GM12872 (cell line): ENCODE data around the gene ZNF154.

Experiments
- CTCF ChIP-seq: IDR thresholded peaks from 3 replicates; pipeline ENCODE4 v1.5.1; 2011; ENCODE audit warnings: low read depth, mild to moderate bottlenecking, low read length, moderate library complexity; ENCODE audit not compliant: insufficient read depth

The ZNF154 gene

DNA sequence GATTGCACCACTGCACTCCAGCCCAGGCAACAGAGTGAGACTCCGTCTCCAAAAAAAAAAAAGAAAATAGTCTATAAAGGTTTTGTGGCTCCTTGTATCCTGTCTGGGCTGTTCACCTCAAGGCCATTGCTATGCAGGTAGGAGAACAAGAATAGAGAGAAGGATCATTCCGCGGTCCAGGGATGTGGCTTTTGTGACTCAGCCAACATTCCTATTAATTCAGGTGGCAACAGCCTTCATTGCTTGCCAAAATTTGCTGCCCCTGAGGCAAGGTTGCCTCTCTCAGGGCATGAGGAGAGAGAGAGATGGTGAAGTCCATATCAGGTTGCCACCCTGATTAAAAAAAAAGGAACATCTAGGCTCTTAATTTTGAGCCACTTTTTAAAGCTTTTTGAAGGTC is 19.3 kb downstream of the ZNF154 start:
- no peak for TF ChIP-seq CTCF

- no peak for TF ChIP-seq CTCF
Measured at GRCh38 chr19:57688011-57688763, 20.8 kb downstream of the ZNF154 start.

GRCh38 chr19:57687363-57688010 is 21.5 kb downstream of the ZNF154 start:
- TF ChIP-seq CTCF: no peak

DNA sequence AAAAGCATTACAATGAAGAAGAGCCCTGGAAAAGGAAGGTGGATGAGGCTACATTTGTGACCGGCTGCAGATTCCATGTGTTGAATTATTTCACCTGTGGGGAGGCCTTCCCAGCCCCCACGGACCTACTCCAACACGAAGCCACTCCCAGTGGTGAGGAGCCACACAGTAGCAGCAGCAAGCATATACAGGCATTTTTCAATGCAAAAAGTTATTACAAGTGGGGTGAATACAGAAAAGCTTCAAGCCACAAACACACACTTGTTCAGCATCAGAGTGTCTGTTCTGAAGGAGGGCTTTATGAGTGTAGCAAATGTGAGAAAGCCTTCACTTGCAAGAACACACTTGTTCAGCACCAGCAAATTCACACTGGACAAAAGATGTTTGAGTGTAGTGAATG is 22.3 kb downstream of the ZNF154 start:
- no peak for TF ChIP-seq CTCF

DNA sequence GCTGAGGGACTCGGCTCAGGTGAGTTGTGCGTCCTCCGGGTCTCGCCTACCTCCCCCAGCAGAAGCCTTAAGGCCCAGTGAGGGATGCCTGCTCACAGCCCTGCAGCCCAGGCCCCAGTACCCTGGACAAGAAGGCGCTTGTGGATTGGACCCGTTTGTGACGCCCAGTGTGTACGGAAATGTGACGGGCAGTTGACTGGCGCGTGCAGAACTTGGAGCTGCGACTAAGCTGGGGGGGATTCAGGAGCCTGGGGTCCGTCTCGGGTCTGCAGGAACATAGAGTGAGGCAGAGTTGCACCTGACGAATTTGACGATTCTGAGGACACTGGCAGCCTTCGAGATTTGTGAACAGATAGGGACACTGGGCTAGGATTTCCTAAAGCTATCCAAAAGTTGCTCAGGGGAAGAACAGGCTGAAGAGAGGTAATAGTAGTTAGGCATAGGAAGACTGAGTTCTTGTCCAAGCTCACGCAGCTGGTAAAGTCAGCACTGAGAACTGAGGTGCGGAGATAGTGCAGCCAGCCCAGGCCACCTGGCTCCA is 26.7 kb downstream of the ZNF154 start:
- TF ChIP-seq CTCF: no peak

- TF ChIP-seq CTCF: no peak
Measured at GRCh38 chr19:57675881-57676280, 33.1 kb downstream of the ZNF154 start.

DNA sequence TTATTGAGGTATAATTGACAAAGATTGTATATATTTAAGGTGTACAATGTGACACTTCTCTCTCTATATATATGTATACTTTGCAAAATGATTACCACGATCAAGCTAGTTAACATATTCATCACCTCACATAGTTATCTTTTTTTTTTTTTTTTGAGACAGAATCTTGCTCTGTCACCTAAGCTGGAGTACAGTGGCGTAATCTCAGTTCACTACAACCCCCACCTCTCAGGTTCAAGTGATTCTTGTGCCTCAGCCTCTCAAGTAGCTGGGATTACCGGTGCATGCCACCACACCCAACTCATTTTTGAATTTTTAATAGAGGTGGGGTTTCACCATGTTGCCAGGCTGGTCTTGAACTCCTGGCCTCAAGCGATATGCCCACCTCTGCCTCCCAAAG is 36.5 kb downstream of the ZNF154 start:
- no peak for TF ChIP-seq CTCF
